Renal pelvis (tissue), 4 donors: Measurements from ENCODE around the gene LYZ. TPM values are rescaled to one million over a fixed set of nuclear protein-coding genes. Genes with fewer than 3 reads are reported as not detected.
A peak's percentile ranks its signal among the peaks of the same experiment; 100 is the strongest.

ENCODE experiments used
- DNase-seq: peaks from one replicate; pipeline ENCODE4 v3.0.0-alpha.2; 2013
- polyA plus RNA-seq, 3 donors: library from polyadenylated mRNA; unstranded; fragments of 120-200 nt; gene quantifications; one replicate each; pipeline ENCODE4 v1.2.1, GENCODE V29; 2013; ENCODE audit not compliant: insufficient read length in 3 of 3

The LYZ gene
- polyA plus RNA-seq, 3 donors: 21.5 to 33.3 (median 27.1) TPM

DNA sequence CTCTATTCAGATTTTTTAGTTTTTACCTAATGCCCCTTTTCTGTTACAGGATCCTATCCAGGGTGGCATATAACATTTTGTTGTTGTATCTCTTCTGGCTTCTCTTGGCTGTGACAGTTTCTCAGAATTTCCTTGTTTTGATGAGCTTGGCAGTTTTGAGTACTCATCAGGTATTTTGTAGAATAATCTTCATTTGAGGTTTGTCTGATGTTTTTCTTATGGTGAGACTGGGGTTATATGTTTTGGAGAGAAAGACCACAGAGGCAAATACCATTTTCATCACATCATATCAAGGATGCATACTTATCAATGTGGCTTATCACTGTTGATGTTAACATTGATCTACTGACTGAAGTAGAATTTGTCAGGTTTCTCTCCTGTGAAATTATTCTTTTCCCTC, 14.0 kb upstream of the LYZ start:
- no peak for DNase-seq

DNA sequence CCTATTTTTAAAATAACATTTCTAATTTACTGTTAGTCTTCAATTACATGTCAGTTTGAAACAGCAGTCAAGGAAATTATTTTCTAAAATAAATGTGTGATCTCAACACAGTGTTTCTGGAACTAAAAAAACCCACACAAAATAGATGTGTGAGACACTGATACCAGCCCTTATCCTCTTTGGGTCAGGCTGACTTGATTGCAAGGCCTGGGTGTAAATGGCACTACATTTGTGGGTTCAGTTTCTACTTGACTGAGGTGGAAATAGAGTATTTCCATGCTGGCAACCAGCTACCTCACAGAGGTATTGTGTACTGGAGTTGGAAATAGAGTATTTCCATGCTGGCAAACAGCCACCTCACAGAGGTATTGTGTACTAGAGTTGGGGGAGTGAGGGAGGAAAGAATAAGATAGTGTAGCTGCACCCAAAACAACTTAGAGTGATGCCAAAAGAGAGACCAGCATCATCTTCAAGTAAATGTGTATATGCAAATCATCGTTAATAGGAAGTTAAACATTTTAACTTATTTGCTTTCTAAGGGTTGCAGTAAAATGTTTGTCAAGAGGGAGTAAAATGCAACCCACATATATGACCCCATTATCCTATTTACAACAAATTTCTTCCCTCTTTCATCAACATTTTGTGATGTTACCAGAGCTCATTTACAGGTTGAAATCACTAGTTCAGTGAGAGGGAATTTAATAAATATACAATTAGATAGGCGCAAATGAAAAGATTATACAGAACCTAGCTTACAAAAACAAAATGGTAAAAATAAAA, 10.7 kb upstream of the LYZ start:
- DNase-seq: no peak

DNA sequence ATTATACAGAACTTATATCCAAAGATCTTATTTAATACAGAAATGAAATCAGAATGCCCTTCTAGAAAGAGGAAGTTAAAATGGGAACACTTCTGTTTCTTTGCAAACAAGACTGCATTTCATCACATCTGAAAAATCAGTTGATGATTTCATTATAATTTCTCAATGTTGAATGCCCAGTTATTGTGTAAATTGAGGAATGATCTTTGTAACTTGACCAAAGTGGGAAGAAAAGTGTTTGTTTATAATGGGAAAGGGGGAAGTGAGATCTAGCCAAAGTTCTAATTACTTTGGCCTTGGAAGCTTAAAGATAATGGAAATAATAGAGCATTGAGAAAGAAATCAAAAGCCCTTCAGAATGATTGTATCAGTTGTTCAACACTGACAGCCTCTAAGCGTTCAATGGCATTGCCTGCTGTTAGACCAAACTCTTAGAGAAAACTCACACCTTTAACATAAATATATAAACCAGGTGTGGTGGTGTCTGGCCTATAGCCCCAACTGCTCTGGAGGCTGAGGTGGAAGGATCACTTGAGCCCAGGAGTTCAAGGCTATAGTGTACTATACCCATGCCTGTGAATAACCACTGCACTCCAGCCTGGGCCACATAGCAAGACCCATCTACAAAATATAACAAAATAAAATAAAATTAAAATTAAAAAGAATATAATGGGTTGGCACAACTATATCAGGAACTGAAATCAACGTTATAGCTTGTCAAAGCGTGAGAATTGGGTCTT, 9.9 kb upstream of the LYZ start:
- no peak for DNase-seq

DNA sequence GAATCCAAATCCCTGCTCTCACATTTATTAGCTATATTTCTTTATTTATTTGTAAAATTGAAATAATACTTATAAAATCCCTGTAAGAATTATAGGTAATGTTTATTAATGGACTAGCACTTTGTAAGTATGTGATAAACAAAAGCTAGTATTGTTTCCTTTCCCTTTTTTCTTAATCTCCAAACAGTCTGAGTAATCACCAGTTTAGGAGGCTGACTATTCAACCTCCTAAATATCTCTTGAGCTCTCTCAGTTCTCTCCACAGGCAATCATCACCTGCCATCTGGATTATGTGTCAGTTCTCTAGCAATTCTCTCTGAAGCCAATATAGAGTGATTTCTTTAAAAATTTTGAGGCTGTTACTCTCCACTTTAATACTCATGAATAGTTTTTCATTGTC, 9.2 kb upstream of the LYZ start:
- no peak for DNase-seq

DNA sequence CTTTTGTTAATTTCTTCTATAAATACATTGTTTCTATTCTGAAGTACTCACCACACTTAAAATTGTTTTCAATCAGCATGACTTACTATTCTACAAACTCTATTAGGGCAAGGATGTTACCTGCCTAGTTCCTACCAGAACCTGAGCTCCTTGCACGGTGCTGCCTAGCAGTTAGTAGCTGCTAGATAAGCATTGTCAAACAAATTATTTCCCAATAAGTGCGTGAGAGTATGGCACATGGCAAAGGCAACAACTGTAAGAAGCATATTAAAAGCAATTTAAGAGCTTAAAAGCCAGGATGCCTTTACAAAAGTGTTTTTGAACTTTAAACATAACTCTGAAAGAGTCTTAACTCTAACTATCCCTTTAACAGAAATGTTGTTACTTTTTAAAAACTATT, 8.2 kb upstream of the LYZ start:
- no peak for DNase-seq

DNA sequence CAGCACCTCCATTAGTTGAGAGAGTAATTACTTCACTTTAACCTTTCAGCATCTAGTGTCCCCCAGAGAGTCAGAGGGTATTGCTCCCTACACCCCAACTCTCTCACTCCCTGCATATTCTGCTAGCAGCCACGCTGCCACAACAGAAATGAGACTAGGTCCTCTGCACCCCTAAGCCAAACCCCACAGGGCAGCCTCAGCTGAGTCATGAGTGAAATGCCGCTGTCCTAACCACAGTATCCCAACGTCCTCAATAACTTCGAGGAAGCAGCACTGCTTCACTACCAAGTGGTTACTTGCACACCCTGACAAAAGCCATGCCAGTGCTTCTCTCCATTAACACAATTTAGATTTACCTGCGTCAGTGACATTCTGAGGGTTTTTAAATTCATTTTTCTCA, 6.9 kb upstream of the LYZ start:
- DNase-seq: no peak

DNA sequence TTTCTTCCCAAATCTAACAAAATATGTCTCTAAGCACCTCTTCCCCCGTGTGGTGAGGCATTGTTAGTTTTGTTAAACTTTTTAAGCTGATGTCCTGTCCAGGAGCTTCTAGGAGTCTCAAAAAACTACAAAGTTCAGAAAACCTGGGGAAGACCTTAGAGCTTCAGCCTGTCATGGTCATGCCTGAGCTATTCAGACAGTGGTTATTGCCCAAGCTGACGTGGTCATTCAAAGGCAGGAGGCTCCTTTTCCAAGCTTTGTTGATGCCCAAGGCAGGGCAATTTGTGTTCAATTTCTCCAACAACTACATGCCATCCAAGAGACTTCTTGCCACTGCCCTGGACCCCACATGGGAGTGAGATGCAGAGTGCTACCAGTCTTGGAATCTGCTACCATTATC, 5.8 kb upstream of the LYZ start:
- DNase-seq: no peak

DNA sequence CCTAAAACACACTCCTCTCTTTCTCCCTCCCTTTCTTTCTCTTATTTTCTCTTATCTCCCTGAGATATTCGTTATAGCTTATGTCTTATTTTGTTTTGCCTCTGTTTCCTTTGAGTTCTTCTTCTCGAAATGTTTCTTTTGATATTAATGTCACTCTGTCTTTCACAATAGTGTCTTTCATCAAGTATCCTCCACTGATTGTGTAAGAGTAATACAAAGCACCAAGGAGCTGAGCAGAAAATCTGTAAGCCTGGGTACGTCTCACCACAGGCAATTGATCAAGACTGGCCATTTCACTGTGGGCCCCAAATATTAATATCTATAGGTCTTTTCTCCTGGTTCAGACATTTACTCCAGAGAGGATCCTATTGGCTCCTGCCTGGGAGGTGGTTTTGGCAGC, 4.8 kb upstream of the LYZ start:
- DNase-seq: no peak

DNA sequence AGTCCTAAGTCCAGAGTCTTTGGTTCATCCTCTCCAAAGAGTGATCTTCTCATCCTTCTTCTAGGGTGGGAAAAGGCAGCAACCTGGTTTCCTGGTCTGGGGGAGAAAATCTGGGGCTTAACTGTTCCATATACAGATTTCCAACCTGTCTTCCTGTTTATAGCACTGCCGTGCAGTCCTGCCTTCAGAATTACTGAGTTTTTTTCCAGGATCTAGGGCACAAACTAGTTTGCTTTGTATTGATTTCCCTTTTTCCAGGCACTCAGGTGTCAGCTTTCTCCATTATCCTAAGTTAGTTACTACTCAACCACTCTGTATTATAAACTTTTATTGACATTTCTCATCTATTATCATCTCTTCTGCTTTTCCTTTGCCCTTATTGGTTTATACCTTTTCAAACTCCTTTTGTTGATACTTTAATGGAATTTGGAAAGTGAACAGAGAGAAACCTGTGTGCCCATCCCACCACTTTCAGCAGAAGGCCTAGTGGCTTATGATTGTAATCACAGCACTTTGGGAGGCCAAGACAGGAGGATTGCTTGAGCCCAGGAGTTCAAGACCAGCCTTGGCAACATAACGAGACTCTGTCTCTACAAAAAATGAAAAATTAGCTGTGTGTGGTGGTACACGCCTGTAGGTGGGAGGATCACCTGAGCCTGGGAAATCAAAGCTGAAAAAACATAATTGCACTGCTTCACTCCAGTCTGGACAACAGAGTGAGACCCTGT, 4.1 kb upstream of the LYZ start:
- no peak for DNase-seq

DNA sequence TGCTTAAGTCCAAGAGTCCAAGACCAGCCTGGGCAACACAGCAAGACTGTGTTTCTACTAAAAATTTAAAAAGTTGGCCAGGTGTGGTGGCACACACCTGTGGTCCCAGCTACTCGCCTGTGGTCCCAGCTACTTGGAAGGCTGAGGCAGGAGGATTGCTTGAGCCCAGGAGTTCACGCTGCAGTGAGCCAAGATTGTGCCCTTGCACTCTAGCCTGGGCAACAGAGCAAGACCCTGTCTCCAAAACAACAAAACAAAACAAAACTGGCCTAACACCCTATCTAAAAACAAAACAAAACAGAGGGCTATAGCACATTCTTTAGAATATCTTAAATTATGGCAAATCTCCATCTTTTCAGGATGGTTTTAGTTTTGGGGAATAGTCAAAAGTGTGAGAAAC, 3.1 kb upstream of the LYZ start:
- DNase-seq: no peak

DNA sequence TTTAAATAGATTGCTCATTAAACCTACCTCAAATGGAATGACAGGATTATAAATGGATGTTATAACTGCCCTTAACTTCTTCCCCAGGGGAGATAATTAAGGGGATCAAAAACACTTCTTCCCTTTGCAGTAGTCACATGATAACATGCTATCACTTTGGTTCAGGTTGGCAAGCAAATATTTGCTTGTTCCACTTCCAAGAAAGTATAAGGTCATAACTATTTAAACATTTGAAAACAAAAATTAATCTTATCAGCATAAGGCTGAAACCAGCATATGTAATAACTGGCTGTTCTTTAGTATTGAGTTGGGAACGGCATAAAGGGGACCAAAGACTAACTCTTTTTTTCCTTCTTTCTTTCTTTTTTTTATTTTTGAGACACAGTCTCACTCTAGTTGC, 2.4 kb upstream of the LYZ start:
- no peak for DNase-seq

DNA sequence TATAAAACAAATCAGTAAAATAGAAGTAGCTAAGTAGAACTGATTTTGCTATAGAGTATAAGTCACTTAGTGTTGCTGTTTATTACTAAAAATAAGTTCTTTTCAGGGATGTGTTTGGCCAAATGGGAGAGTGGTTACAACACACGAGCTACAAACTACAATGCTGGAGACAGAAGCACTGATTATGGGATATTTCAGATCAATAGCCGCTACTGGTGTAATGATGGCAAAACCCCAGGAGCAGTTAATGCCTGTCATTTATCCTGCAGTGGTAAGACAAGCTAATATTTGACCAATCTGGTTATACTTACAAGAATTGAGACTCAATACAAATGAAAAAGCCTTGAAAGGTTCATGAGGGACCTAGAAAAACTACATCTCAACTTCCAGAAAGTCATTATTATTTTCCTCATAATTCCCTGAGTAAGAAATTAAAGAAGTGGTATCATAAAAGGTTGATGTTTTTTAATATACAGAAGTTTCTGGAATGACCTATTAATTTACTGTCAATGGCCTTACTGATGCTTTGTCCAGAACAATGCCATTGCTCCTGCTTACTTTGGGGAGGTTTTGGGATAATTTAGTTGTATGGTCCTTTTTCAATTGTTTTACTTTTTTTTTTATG, 1.9 kb downstream of the LYZ start:
- DNase-seq: no peak

DNA sequence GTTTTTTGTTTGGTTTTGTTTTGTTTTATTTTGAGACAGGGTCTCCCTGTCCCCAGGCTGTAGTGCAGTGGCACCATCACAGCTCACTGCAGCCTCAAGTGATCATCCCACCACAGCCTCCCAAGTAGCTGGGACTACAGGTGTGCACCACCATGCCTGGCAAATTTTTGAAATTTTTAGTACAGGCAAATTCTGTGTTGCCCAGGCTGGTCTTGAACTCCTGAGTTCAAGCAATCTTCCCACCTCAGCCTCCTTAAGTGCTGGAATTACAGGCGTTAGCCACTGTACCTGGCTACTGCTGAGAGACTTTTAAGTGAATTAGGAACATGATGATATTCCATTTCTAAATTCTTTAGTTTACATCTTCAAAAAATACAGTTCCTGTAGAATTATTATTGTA, 2.6 kb downstream of the LYZ start:
- no peak for DNase-seq

DNA sequence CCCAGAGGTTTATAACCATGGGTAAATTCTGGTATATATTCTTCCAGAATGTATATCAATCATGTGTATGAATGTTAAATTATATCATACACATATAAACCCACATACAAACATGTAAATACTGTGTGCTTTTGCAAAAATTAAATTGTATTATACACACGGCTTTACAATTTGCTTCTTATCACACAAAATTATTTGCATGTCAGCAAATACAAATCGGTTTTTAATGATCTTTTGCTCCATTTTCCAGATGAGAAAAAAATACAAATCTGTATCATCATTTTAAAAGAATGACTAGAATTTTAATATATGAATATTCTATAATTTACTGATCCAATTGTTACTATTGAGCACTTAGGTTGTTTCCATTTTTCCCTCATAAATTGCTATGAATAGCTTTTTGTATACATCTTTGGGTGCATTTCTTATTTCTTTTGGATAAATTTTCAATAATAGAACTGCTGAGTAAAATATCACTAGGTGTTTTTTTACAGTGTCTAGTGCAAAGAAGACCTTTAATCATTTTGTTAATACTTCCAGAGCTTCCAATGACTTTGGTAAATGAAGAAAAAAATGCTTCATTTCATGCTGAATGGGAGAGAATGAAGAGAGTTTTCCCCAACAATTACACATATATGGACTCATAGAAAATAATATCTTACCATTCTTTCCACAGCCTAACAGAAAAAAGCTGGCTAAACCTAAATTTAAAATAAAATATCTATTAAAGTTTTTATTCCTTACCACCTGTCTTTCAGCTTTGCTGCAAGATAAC, 3.5 kb downstream of the LYZ start:
- no peak for DNase-seq

DNA sequence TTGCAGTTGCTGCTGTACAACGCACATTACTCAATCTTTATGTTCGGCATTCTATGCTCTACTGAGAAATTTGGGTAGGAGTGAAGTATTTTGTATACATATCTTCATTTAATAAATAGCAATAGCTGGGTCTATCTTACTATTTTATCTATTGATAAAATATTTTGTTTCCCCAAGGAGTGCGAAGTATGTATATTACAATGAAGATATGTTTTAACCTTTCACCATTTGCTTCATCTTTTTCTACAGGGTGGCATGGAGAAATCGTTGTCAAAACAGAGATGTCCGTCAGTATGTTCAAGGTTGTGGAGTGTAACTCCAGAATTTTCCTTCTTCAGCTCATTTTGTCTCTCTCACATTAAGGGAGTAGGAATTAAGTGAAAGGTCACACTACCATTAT, 4.7 kb downstream of the LYZ start:
- DNase-seq: no peak

DNA sequence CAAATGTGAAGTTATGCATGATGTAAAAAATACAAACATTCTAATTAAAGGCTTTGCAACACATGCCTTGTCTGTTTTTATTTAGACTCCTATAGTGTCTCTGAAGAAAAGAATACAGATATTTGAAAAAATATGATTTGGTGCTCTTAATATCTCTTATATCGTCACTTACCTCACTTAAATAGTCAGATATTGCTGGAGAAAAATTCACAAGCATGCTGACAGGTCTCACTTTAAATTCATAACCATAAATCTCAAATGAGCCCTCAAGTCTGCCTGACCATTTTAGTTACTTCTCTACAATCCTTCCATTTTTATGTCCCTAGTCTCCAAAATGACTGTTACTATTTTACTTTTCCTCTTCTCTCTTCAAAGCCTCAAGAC, 6.0 kb downstream of the LYZ start:
- no peak for DNase-seq

DNA sequence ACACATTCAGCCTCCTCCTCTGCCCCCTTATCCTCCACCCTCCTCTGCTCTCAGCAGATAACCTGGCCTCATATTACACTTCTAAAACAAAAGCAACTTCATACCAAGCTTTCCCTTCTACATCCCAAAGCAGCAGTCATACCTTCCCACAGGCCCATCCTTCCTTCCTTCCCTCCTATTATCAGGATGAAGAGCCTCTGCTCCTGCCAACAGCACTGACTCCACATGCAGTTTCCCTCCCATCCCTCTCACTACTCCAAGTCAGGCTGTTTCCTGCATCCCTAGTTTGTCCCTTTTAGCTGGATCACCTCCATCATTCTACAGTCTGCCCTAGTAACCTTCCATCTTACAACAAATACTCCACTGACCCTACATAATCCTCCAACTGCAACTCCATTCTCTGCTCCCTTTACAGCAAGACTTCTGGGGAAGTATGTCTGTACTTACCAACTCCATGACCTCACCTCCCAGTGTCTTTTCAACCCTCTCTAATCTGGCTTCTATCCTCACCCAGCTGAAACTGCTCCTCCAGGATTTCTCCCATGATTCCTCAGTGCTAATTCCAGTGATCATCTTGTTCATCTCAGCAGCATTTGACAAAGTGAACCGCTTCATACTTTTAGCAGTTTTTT, 6.5 kb downstream of the LYZ start:
- DNase-seq: no peak

DNA sequence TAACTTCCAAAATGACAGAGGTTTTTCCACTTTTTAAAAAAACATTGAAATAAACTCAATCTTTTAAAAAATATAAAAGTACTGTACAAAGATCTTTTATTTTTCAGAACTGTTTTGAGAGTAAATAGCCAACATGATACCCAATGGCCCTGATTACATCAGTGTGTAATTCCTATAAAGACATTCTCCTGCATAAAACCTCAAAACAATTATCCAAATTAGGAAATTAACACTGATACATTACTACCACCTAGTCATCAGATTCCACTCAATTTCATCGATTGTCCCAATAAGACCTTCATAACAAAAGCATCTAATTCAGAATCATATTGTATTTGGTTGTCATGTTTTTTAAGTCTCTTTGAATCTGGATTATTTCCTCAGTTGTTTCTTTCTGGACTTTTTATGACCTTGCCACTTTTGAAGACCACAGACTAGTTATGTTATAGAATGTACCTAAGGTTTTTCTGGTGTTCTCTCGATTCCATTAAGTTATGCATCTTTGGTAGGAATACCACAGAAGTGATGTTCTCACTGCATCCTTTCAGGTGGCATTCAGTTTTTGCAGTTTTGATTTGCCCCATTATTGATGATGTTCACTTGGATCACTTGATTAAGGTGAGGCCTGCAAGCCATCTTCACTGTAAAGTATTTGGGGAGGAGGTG, 7.3 kb downstream of the LYZ start:
- no peak for DNase-seq

DNA sequence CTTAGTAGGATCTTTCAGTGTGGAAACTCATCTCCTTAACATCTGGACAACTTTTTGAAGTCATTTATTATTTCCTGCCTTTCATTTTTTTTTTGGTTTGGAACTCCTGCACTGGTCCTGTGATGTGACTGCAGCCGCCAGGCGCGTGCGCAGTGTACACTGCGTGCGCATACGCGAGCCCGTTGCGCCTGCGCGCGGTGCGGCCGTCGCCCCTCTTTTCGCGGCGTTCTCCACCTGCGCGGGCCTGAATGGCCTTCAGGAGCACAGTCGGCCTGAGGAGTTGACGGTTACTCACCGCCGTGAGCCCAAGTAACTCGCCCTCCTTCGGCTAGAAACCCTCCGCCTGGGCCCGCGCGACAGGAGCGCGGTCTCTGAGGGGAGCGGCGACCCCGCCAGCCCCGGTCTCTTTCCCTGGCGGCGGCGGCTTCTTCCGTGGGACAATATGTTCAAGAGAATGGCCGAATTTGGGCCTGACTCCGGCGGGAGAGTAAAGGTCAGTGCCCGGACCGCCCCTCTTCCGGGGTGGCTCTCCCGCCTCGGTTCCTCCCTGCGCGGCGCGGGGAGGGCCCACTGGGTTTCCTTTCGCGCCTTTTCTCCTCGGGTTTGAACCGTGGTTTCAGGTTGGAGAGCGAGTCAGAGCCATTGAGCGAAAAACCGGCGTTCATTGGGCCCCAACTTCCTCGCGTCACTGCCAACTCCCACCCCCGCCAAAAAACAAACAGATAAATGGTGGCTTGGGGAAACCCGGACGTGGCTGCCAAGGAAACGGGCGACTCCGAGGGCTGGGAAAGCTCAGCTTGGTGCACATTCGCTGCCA, 11.6 kb downstream of the LYZ start, which contains the start of gene YEATS4:
TSS of gene YEATS4 (plus strand) at position 213 of the 817 bp plus-strand sequence. CDS start at position 443, 230 bp downstream.
- DNase-seq: peak; percentile 91

DNA sequence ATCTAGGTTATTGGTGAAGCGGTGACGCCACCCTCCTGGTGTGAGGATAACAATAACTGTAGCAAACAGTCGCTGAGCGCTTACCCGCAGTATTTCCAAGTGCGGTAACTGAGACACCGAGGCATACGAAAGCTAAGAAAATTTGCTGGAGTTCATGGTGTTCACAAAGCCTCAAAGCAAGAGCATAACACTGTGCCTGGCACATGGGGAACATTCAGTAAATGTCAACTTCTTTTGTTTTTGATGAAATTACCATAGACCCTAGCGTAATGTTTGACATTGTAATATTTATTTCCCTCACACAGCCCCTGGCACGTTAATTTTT, 12.1 kb downstream of the LYZ start:
- no peak for DNase-seq
